ENCODE results near the gene ESYT1. TPM values are rescaled to one million over a fixed set of nuclear protein-coding genes. Genes with fewer than 3 reads are reported as not detected.

The ESYT1 gene
- total RNA-seq, 1 donor from 2014 or later: 119 TPM

GRCh38 chr12:56162468-56163290, 34.6 kb downstream of the ESYT1 start:
- H3K27ac ChIP-seq: peak overlapping the region in 1 of 2 donors; percentile 91
- peaks cover 10 to 29% of the 10 kb centered on the region in 2 donors for H3K4me1 ChIP-seq
- TF ChIP-seq CTCF (IDR thresholded peaks at IDR 0.05): no peak
- no peaks in the 10 kb centered on the region for H3K27me3 ChIP-seq
- no peaks in the 10 kb centered on the region for H3K9me3 ChIP-seq
- intact Hi-C loops (cut with DNase I): no loop called here
- H3K36me3 ChIP-seq: peaks cover 78 to 83% of the 10 kb centered on the region in 2 donors
- peak overlapping the region in 1 of 2 donors; percentile 83 for H3K4me3 ChIP-seq
- DNase-seq (ENCODE audit: low spot score in 2 of 2): no peak

DNA sequence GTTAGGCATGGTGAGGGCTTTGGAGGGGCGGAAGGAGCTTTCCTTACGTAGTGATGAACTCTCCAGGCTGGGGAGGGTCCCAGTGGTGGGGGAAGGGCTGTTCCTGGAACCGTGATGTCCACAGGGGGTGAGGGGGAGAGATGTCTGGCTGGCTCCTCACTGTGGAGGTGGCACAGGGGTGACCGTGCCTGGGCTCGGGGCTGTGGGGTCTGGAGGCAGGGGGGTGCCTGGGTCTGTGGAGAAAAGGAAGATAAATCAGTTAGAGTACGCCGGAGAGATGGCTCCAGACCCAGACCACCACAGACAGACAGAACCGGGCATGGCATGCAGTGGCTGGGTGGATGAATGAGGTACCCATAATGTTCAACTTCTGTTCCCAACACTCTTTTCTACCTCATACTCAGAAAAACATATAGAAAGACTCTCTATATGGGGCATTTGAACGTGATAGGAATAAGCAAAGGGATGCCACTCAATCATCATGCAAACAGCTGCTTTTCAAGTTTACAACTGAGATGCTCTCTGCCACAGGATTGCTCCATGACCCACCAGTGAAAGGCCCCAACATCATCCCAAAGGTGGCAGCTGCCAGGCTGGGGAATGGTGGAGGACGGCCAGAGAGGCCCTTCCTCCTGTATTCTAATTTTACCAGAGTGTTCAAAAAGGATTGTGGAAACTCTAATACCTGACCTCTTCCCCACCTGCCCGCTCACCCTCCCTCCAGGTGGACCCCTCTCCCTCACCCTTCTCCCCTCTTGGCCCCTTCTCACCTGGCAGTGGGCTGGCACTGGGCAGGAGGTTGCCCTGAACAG, 35.7 kb downstream of the ESYT1 start:
- H3K4me1 ChIP-seq: peaks cover 10 to 29% of the 10 kb centered on the region in 2 donors
- intact Hi-C loops (cut with DNase I): no loop called here
- no peak for TF ChIP-seq CTCF (IDR thresholded peaks at IDR 0.05)
- H3K27ac ChIP-seq: peak overlapping the region; percentile 13 to 45
- H3K4me3 ChIP-seq: no peak overlapping the region
- H3K27me3 ChIP-seq: no peaks in the 10 kb centered on the region
- no peaks in the 10 kb centered on the region for H3K9me3 ChIP-seq
- H3K36me3 ChIP-seq: peaks cover 84 to 94% of the 10 kb centered on the region in 2 donors
- no peak for DNase-seq (ENCODE audit: low spot score in 2 of 2)

DNA sequence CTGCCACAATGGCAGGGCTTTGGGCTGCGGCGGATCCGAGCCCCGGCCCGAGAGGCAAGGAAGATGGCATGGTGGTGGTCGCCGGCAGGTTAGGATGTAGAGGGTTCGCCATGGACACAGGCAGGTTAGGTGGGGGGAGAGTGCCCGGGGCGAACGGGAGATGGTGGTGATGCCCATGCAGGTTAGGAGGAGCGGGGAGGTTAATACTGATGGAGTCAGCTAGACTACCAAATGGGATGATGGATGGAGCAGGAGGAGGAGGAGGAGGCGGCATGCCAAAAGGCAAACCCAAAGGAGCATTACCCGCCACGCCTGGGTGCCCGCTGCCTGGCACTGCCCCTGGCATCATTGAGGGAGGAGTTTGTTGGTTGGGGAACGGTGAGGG, 36.3 kb downstream of the ESYT1 start:
- peaks cover 10 to 29% of the 10 kb centered on the region in 2 donors for H3K4me1 ChIP-seq
- no peak for TF ChIP-seq CTCF (IDR thresholded peaks at IDR 0.05)
- DNase-seq (ENCODE audit: low spot score in 2 of 2): no peak
- intact Hi-C loops (cut with DNase I): no loop called here
- peaks cover 89 to 98% of the 10 kb centered on the region in 2 donors for H3K36me3 ChIP-seq
- no peaks in the 10 kb centered on the region for H3K27me3 ChIP-seq
- H3K9me3 ChIP-seq: no peaks in the 10 kb centered on the region
- no peak overlapping the region for H3K4me3 ChIP-seq
- H3K27ac ChIP-seq: no peak overlapping the region

- Histone ChIP-seq H3K4me3 (no peak overlapping the region), H3K36me3 (peaks cover 89 to 98% of the 10 kb centered on the region in 2 donors), H3K27ac (no peak overlapping the region), H3K9me3 (no peaks in the 10 kb centered on the region), H3K27me3 (no peaks in the 10 kb centered on the region), H3K4me1 (peaks cover 4 to 22% of the 10 kb centered on the region in 2 donors)
- no peak for TF ChIP-seq CTCF (IDR thresholded peaks at IDR 0.05)
- intact Hi-C loops (cut with DNase I): no loop called here
- DNase-seq (ENCODE audit: low spot score in 2 of 2): no peak
These were observed 37.3 kb downstream of the ESYT1 start for GRCh38 chr12:56165369-56165768.

- Histone ChIP-seq H3K36me3 (peaks cover 91 to 100% of the 10 kb centered on the region in 2 donors), H3K9me3 (no peaks in the 10 kb centered on the region), H3K27ac (no peak overlapping the region), H3K4me1 (no peaks in the 10 kb centered on the region), H3K4me3 (no peak overlapping the region), H3K27me3 (no peaks in the 10 kb centered on the region)
- intact Hi-C loops (cut with DNase I): no loop called here
- no peak for TF ChIP-seq CTCF (IDR thresholded peaks at IDR 0.05)
- no peak for DNase-seq (ENCODE audit: low spot score in 2 of 2)
These were observed 41.2 kb downstream of the ESYT1 start for GRCh38 chr12:56169229-56169759.
